Smooth muscle cell (in vitro differentiated cells): ENCODE measurements around the gene MATR3. TPM values are rescaled to one million over a fixed set of nuclear protein-coding genes. Genes with fewer than 3 reads are reported as not detected.

Source experiments
- DNase-seq: peaks from one replicate; lab custom pipeline; 2025; ENCODE audit not compliant: unreplicated experiment; lab: John Stamatoyannopoulos, UW
- H2AFZ ChIP-seq: fragments of 200-600 bp; sonication (generic); 2 replicates; pipeline ENCODE4 v1.6.0; 2016; ENCODE audit warnings: antibody characterized with exemption, low read depth, mild to moderate bottlenecking
- H3F3A ChIP-seq: fragments of 200-600 bp; sonication (generic); 2 replicates; pipeline ENCODE4 v1.6.0; 2017; ENCODE audit warnings: antibody characterized with exemption, low read depth
- H3K27ac ChIP-seq: fragments of 200-600 bp; sonication (generic); 2 replicates; pipeline ENCODE4 v1.5.1; 2016; ENCODE audit warnings: low read depth, mild to moderate bottlenecking
- H3K27me3 ChIP-seq: fragments of 200-600 bp; sonication (generic); 2 replicates; pipeline ENCODE4 v1.6.1; 2016; ENCODE audit warnings: low read depth, mild to moderate bottlenecking
- H3K36me3 ChIP-seq: fragments of 200-600 bp; sonication (generic); 2 replicates; pipeline ENCODE4 v1.5.1; 2016; ENCODE audit warnings: low read depth
- H3K4me1 ChIP-seq: fragments of 200-600 bp; sonication (generic); 2 replicates; pipeline ENCODE4 v1.5.1; 2016; ENCODE audit warnings: low read depth
- H3K4me2 ChIP-seq: fragments of 200-600 bp; sonication (generic); 2 replicates; pipeline ENCODE4 v1.6.0; 2016; ENCODE audit warnings: mild to moderate bottlenecking
- H3K4me3 ChIP-seq: fragments of 200-600 bp; sonication (generic); 2 replicates; pipeline ENCODE4 v1.5.1; 2016; ENCODE audit warnings: mild to moderate bottlenecking
- H3K79me2 ChIP-seq: fragments of 200-600 bp; sonication (generic); 2 replicates; pipeline ENCODE4 v1.6.0; 2016; ENCODE audit warnings: low read depth, mild to moderate bottlenecking
- H3K9ac ChIP-seq: fragments of 200-600 bp; sonication (generic); 2 replicates; pipeline ENCODE4 v1.6.0; 2016; ENCODE audit warnings: low read depth
- H3K9me3 ChIP-seq: fragments of 200-600 bp; sonication (generic); replicated peaks from 2 replicates; pipeline ENCODE4 v1.5.1; 2016; ENCODE audit warnings: low read depth
- H4K20me1 ChIP-seq: fragments of 200-600 bp; sonication (generic); 2 replicates; pipeline ENCODE4 v1.6.0; 2016; ENCODE audit warnings: low read depth
- CTCF ChIP-seq: fragments of 200-600 bp; sonication (generic); IDR thresholded peaks from 2 replicates; pipeline ENCODE4 v1.5.1; 2017; ENCODE audit warnings: borderline replicate concordance, mild to moderate bottlenecking, antibody characterized with exemption; ENCODE audit not compliant: insufficient read depth, poor library complexity, severe bottlenecking
- WGBS: methylation state at CpG from one replicate; pipeline ENCODE4 v1.1.7; 2016; ENCODE audit warnings: low lambda C conversion rate; 5-methylcytosine and 5-hydroxymethylcytosine counted together
- polyA plus RNA-seq: library from polyadenylated mRNA; unstranded; fragments of >200 nt; fragmentation: Nextera tagmentation; extraction: Ambion mirVana; gene quantifications from 2 replicates; pipeline ENCODE4 v1.2.1, GENCODE V29; 2016
- total RNA-seq: library from RNA; depleted of rRNA; stranded (reverse); fragments of >200 nt; gene quantifications from 2 replicates; pipeline ENCODE4 v1.2.3, GENCODE V29; 2014

Gene MATR3
- total and polyA plus RNA-seq, 2 experiments from 2014 or later = 169 to 267 TPM

DNA sequence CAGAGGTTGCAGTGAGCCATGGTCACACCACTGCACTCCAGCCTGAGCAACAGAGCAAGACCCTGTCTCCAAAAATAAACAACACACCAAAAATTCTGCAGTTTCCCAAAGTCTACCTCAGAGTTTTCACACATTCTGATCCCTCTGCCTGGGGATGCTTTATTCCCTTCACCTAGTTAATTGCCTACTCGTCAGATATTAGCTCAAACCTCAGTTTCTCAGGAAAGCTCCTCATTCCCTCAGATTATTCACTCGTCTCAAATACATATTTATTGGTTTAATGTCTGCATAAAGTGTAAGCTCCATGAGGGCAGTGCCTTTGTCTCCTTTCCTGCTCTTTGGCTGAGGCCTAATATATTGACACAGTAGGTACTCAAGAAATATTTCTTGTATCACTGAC is 2.5 kb upstream of the MATR3 start:
- WGBS = 99% methylated on average over 2 of the region's 2 CpGs
- no peak overlapping the region for H2AFZ ChIP-seq
- no peak for DNase-seq
- H3K36me3 ChIP-seq = no peaks in the 10 kb centered on the region
- H3K79me2 ChIP-seq = peaks cover 21% of the 10 kb centered on the region
- H4K20me1 ChIP-seq = peaks cover 17% of the 10 kb centered on the region
- H3F3A ChIP-seq = peaks cover 23% of the 10 kb centered on the region
- H3K27me3 ChIP-seq = no peaks in the 10 kb centered on the region
- TF ChIP-seq CTCF = no peak
- H3K27ac ChIP-seq = no peak overlapping the region
- no peak overlapping the region for H3K4me2 ChIP-seq
- peaks cover 9% of the 10 kb centered on the region for H3K4me1 ChIP-seq
- no peak overlapping the region for H3K9ac ChIP-seq
- no peaks in the 10 kb centered on the region for H3K9me3 ChIP-seq
- H3K4me3 ChIP-seq = no peak overlapping the region

DNA sequence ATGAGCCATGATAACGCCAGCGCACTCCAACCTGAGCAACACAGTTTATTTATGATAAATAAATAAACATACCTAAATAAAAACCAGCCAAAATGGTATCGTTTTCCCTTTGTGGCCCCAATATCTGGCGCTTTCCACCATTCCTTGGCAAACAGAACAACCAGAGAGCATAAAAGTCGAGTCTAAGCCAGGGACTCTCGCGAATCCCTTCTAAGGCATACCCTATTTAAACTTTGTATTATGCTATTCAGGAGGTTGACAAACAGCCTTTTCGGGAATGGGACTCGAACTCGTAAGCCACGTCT is 386 bp upstream of the MATR3 start:
- DNase-seq = no peak
- peak overlapping the region; percentile 99 for H3K27ac ChIP-seq
- H4K20me1 ChIP-seq = peaks cover 38% of the 10 kb centered on the region
- H2AFZ ChIP-seq = peak overlapping the region; percentile 85
- H3K27me3 ChIP-seq = no peaks in the 10 kb centered on the region
- 34% methylated on average over 11 of the region's 11 CpGs for WGBS
- no peaks in the 10 kb centered on the region for H3K9me3 ChIP-seq
- no peak for TF ChIP-seq CTCF
- no peaks in the 10 kb centered on the region for H3K36me3 ChIP-seq
- peaks cover 25% of the 10 kb centered on the region for H3K4me1 ChIP-seq
- peaks cover 42% of the 10 kb centered on the region for H3K79me2 ChIP-seq
- peak overlapping the region; percentile 86 for H3K4me3 ChIP-seq
- no peak overlapping the region for H3K9ac ChIP-seq
- H3K4me2 ChIP-seq = peak overlapping the region; percentile 96
- peaks cover 14% of the 10 kb centered on the region for H3F3A ChIP-seq

- DNase-seq = peak; percentile 68
- Histone ChIP-seq H2AFZ (no peak overlapping the region), H3K36me3 (no peaks in the 10 kb centered on the region), H3K4me1 (peaks cover 25% of the 10 kb centered on the region), H4K20me1 (peaks cover 52% of the 10 kb centered on the region), H3K4me3 (peak overlapping the region; percentile 86), H3K9ac (peak overlapping the region; percentile 98), H3K79me2 (peaks cover 56% of the 10 kb centered on the region), H3F3A (peaks cover 13% of the 10 kb centered on the region), H3K27me3 (no peaks in the 10 kb centered on the region), H3K4me2 (peak overlapping the region; percentile 96), H3K9me3 (no peaks in the 10 kb centered on the region), H3K27ac (peak overlapping the region; percentile 99)
- WGBS = under 1% methylated on average over 48 of the region's 48 CpGs
- peak; percentile 28 for TF ChIP-seq CTCF
These were observed 1.0 kb downstream of the MATR3 start for GRCh38 chr5:139294374-139295165.
